ENCODE results near the gene CLP1. TPM values are rescaled to one million over a fixed set of nuclear protein-coding genes. Genes with fewer than 3 reads are reported as not detected.
A peak's percentile ranks its signal among the peaks of the same experiment; 100 is the strongest.

CLP1 gene
- total RNA-seq, 2 experiments from 2014 or later = 21.8 to 24.2 TPM

DNA sequence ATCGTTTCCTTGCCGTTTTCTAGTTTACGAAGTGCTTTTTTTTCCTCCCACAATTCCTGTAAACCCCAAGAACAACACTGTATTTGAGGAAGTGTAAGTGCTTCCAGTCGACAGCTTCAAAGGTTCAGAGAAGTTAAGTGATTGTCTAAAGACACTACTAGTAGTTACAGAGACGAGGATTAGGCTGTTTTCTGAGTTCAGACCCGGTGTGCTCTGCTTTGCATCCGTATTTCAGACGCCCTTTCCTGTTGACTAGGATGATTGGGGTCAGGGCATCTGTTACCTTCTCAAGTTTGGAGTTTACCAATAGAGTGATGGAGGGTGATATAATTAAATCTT, 430 bp downstream of the CLP1 start:
- no peaks in the 10 kb centered on the region for H3K9me3 Mint-ChIP-seq
- H3K36me3 Mint-ChIP-seq (ENCODE audit: low read depth) = peaks cover 46% of the 10 kb centered on the region

GRCh38 chr11:57659669-57660068, 2.1 kb downstream of the CLP1 start:
- Histone ChIP-seq H3K36me3 (ENCODE audit: insufficient read depth, low read length) (peaks cover 38% of the 10 kb centered on the region), H3K9me3 (ENCODE audit: control insufficient read depth in 1 of 2, insufficient read depth in 1 of 2, low read length in 2 of 2) (no peaks in the 10 kb centered on the region), H3K27me3 (ENCODE audit: control insufficient read depth in 1 of 2, insufficient read depth in 2 of 2, low read length in 2 of 2) (no peaks in the 10 kb centered on the region), H3K4me1 (ENCODE audit: insufficient read depth, low read length) (peaks cover 22% of the 10 kb centered on the region), H3K4me3 (ENCODE audit: low read length) (no peak overlapping the region), H3K27ac (ENCODE audit: low read depth in 1 of 2, low read length in 2 of 2) (no peak overlapping the region)
- Mint-ChIP-seq H3K4me1 (ENCODE audit: low read depth) (peaks cover 32% of the 10 kb centered on the region), H3K9me3 (no peaks in the 10 kb centered on the region), H3K36me3 (ENCODE audit: low read depth) (peaks cover 46% of the 10 kb centered on the region), H3K27me3 (no peaks in the 10 kb centered on the region), H3K4me3 (no peak overlapping the region), H3K27ac (peak overlapping the region; percentile 30)
- ChIA-PET POLR2A (interaction anchor here (1.2 kb wide), 1 partner anchor 9 kb away, joined by 3 read pairs; no protein-coding TSS in a partner anchor), CTCF (interaction anchor here (1.2 kb wide), 1 partner anchor 91 kb away, joined by 4 read pairs; no protein-coding TSS in a partner anchor)
- DNase-seq (no peak), ATAC-seq (ENCODE audit: poor library complexity) (no peak)
- intact Hi-C loops (cut with DNase I, micrococcal nuclease) = loop anchor here (2.0 to 10.0 kb wide), 5 partner anchors 51 to 865 kb away; partner anchors contain the start of genes SSRP1 (in 1 of the 2) and TIMM10 (in 1 of the 2)
- TF ChIP-seq, protein P1, sequence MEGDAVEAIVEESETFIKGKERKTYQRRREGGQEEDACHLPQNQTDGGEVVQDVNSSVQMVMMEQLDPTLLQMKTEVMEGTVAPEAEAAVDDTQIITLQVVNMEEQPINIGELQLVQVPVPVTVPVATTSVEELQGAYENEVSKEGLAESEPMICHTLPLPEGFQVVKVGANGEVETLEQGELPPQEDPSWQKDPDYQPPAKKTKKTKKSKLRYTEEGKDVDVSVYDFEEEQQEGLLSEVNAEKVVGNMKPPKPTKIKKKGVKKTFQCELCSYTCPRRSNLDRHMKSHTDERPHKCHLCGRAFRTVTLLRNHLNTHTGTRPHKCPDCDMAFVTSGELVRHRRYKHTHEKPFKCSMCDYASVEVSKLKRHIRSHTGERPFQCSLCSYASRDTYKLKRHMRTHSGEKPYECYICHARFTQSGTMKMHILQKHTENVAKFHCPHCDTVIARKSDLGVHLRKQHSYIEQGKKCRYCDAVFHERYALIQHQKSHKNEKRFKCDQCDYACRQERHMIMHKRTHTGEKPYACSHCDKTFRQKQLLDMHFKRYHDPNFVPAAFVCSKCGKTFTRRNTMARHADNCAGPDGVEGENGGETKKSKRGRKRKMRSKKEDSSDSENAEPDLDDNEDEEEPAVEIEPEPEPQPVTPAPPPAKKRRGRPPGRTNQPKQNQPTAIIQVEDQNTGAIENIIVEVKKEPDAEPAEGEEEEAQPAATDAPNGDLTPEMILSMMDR (IDR thresholded peaks at IDR 0.05) = no peak

More for the DNA sequence above, 430 bp downstream of the CLP1 start:
- H3K4me3 Mint-ChIP-seq = peak overlapping the region; percentile 96
- TF ChIP-seq, protein P1 (IDR thresholded peaks at IDR 0.05) = no peak
- Histone ChIP-seq H3K4me3 (ENCODE audit: low read length) (peak overlapping the region; percentile 93), H3K4me1 (ENCODE audit: insufficient read depth, low read length) (peaks cover 22% of the 10 kb centered on the region), H3K27me3 (ENCODE audit: control insufficient read depth in 1 of 2, insufficient read depth in 2 of 2, low read length in 2 of 2) (no peaks in the 10 kb centered on the region), H3K36me3 (ENCODE audit: insufficient read depth, low read length) (peaks cover 37% of the 10 kb centered on the region), H3K27ac (ENCODE audit: low read depth in 1 of 2, low read length in 2 of 2) (peak overlapping the region; percentile 88 to 92), H3K9me3 (ENCODE audit: control insufficient read depth in 1 of 2, insufficient read depth in 1 of 2, low read length in 2 of 2) (no peaks in the 10 kb centered on the region)
- peak overlapping the region; percentile 90 for H3K27ac Mint-ChIP-seq
- DNase-seq (no peak), ATAC-seq (ENCODE audit: poor library complexity) (peak; percentile 44)
- POLR2A ChIA-PET = interaction anchor here (1.3 to 2.3 kb wide), 4 partner anchors 9 to 333 kb away, joined by 4 to 9 read pairs (median 6); partner anchors contain the start of genes MED19, SELENOH, TMX2 and TNKS1BP1
- H3K4me1 Mint-ChIP-seq (ENCODE audit: low read depth) = peaks cover 29% of the 10 kb centered on the region
- H3K27me3 Mint-ChIP-seq = no peaks in the 10 kb centered on the region
- CTCF ChIA-PET = interaction anchor here (0.9 to 1.5 kb wide), 3 partner anchors 90 to 323 kb away, joined by 3 to 4 read pairs (median 3); partner anchors contain the start of gene SSRP1
- intact Hi-C loops (cut with DNase I, micrococcal nuclease) = loop anchor here (1.0 to 5.0 kb wide), 5 partner anchors 8 to 331 kb away; partner anchors contain the start of genes SSRP1 (in 1 of the 2) and TIMM10 (in 1 of the 2)

- peak overlapping the region; percentile 13 for H3K4me3 Mint-ChIP-seq
- peaks cover 23% of the 10 kb centered on the region for H3K4me1 ChIP-seq (ENCODE audit: insufficient read depth, low read length)
- no peak overlapping the region for H3K4me3 ChIP-seq (ENCODE audit: low read length)
- POLR2A ChIA-PET = interaction anchor here (1.2 kb wide), 1 partner anchor 915 kb away, joined by 3 read pairs; no protein-coding TSS in a partner anchor
- H3K36me3 Mint-ChIP-seq (ENCODE audit: low read depth) = peaks cover 56% of the 10 kb centered on the region
- TF ChIP-seq, protein P1 (IDR thresholded peaks at IDR 0.05) = no peak
- H3K4me1 Mint-ChIP-seq (ENCODE audit: low read depth) = peaks cover 29% of the 10 kb centered on the region
- ATAC-seq (ENCODE audit: poor library complexity) = no peak
- CTCF ChIA-PET = no interaction called here
- no peaks in the 10 kb centered on the region for H3K9me3 ChIP-seq (ENCODE audit: control insufficient read depth in 1 of 2, insufficient read depth in 1 of 2, low read length in 2 of 2)
- peaks cover 38% of the 10 kb centered on the region for H3K36me3 ChIP-seq (ENCODE audit: insufficient read depth, low read length)
- no peaks in the 10 kb centered on the region for H3K27me3 Mint-ChIP-seq
- H3K27ac ChIP-seq (ENCODE audit: low read depth in 1 of 2, low read length in 2 of 2) = no peak overlapping the region
- DNase-seq = no peak
- H3K27me3 ChIP-seq (ENCODE audit: control insufficient read depth in 1 of 2, insufficient read depth in 2 of 2, low read length in 2 of 2) = no peaks in the 10 kb centered on the region
- H3K9me3 Mint-ChIP-seq = no peaks in the 10 kb centered on the region
- intact Hi-C loops (cut with DNase I, micrococcal nuclease) = loop anchor here in 1 of 2 experiments (10.0 kb wide), 1 partner anchor 862 kb away; no protein-coding TSS in a partner anchor
- peak overlapping the region; percentile 32 for H3K27ac Mint-ChIP-seq
These were observed 5.3 kb downstream of the CLP1 start for GRCh38 chr11:57662893-57663292.
